NT2/D1 (cell line): ENCODE data around the gene CYFIP2.

Source experiments
- DNase-seq: peaks from one replicate; pipeline ENCODE4 v3.0.0-alpha.2; 2011; ENCODE audit warnings: low read depth, low spot score
- H3K27me3 ChIP-seq: 2 replicates; pipeline ENCODE4 v1.6.0; 2011; ENCODE audit warnings: mild to moderate bottlenecking; ENCODE audit not compliant: insufficient read length, insufficient read depth
- H3K36me3 ChIP-seq: 2 replicates; pipeline ENCODE4 v1.6.1; 2011; ENCODE audit warnings: mild to moderate bottlenecking, low read length, mixed read lengths; ENCODE audit not compliant: insufficient read depth, insufficient read length
- H3K4me1 ChIP-seq: 2 replicates; pipeline ENCODE4 v1.5.1; 2011; ENCODE audit not compliant: insufficient read depth, insufficient read length
- H3K4me3 ChIP-seq: 2 replicates; pipeline ENCODE4 v1.5.1; 2011; ENCODE audit warnings: low read depth; ENCODE audit not compliant: insufficient read length
- H3K9ac ChIP-seq: 2 replicates; pipeline ENCODE4 v1.6.0; 2011; ENCODE audit warnings: low read depth; ENCODE audit not compliant: insufficient read length
- H3K9me3 ChIP-seq: 2 replicates; pipeline ENCODE4 v1.5.1; 2011; ENCODE audit warnings: mild to moderate bottlenecking, low read length; ENCODE audit not compliant: insufficient read depth
- SUZ12 ChIP-seq: IDR thresholded peaks from 2 replicates; pipeline ENCODE4 v1.6.1; 2011; ENCODE audit not compliant: insufficient read length, insufficient read depth; ENCODE audit errors: extremely low read depth
- YY1 ChIP-seq: IDR thresholded peaks from 2 replicates; pipeline ENCODE4 v1.6.1; 2011; ENCODE audit not compliant: insufficient read length, insufficient read depth
- ZNF274 ChIP-seq: IDR thresholded peaks from 2 replicates; pipeline ENCODE4 v1.6.1; 2011; ENCODE audit warnings: mild to moderate bottlenecking, low read depth, low read length

CYFIP2 gene

GRCh38 chr5:157356576-157356975 lies 90.7 kb downstream of the CYFIP2 start:
- Histone ChIP-seq H3K4me1 (no peaks in the 10 kb centered on the region), H3K9ac (no peak overlapping the region), H3K4me3 (no peak overlapping the region), H3K9me3 (no peaks in the 10 kb centered on the region), H3K27me3 (no peaks in the 10 kb centered on the region), H3K36me3 (peaks cover 6% of the 10 kb centered on the region)
- TF ChIP-seq ZNF274 (no peak), YY1 (no peak), SUZ12 (no peak)
- DNase-seq = no peak

- no peak for DNase-seq
- no peaks in the 10 kb centered on the region for H3K27me3 ChIP-seq
- H3K9ac ChIP-seq = no peak overlapping the region
- H3K9me3 ChIP-seq = no peaks in the 10 kb centered on the region
- peaks cover 4% of the 10 kb centered on the region for H3K36me3 ChIP-seq
- TF ChIP-seq YY1 (no peak), SUZ12 (no peak), ZNF274 (no peak)
- no peak overlapping the region for H3K4me3 ChIP-seq
- no peaks in the 10 kb centered on the region for H3K4me1 ChIP-seq
These were observed 91.9 kb downstream of the CYFIP2 start for GRCh38 chr5:157357823-157358222.

GRCh38 chr5:157358871-157359270 lies 92.9 kb downstream of the CYFIP2 start:
- Histone ChIP-seq H3K9me3 (no peaks in the 10 kb centered on the region), H3K36me3 (peaks cover 4% of the 10 kb centered on the region), H3K27me3 (no peaks in the 10 kb centered on the region), H3K4me3 (no peak overlapping the region), H3K9ac (no peak overlapping the region), H3K4me1 (peaks cover 3% of the 10 kb centered on the region)
- DNase-seq = no peak
- TF ChIP-seq ZNF274 (no peak), SUZ12 (no peak), YY1 (no peak)

GRCh38 chr5:157359356-157360055 lies 93.6 kb downstream of the CYFIP2 start:
- no peaks in the 10 kb centered on the region for H3K27me3 ChIP-seq
- H3K4me3 ChIP-seq = no peak overlapping the region
- no peak for DNase-seq
- no peak for TF ChIP-seq YY1
- no peak for TF ChIP-seq ZNF274
- TF ChIP-seq SUZ12 = no peak
- H3K4me1 ChIP-seq = peaks cover 3% of the 10 kb centered on the region
- H3K36me3 ChIP-seq = peaks cover 4% of the 10 kb centered on the region
- no peaks in the 10 kb centered on the region for H3K9me3 ChIP-seq
- H3K9ac ChIP-seq = no peak overlapping the region

GRCh38 chr5:157362012-157362411 lies 96.1 kb downstream of the CYFIP2 start:
- Histone ChIP-seq H3K4me1 (peaks cover 3% of the 10 kb centered on the region), H3K27me3 (no peaks in the 10 kb centered on the region), H3K4me3 (no peak overlapping the region), H3K9ac (no peak overlapping the region), H3K9me3 (no peaks in the 10 kb centered on the region), H3K36me3 (peaks cover 4% of the 10 kb centered on the region)
- TF ChIP-seq ZNF274 (no peak), SUZ12 (no peak), YY1 (no peak)
- no peak for DNase-seq

- Histone ChIP-seq H3K36me3 (peaks cover 4% of the 10 kb centered on the region), H3K9ac (no peak overlapping the region), H3K4me3 (no peak overlapping the region), H3K27me3 (no peaks in the 10 kb centered on the region), H3K9me3 (no peaks in the 10 kb centered on the region), H3K4me1 (peaks cover 3% of the 10 kb centered on the region)
- no peak for DNase-seq
- no peak for TF ChIP-seq ZNF274
- no peak for TF ChIP-seq YY1
- TF ChIP-seq SUZ12 = no peak
These were observed 96.6 kb downstream of the CYFIP2 start for GRCh38 chr5:157362502-157362901.

- Histone ChIP-seq H3K4me3 (no peak overlapping the region), H3K4me1 (peaks cover 3% of the 10 kb centered on the region), H3K27me3 (no peaks in the 10 kb centered on the region), H3K36me3 (peaks cover 4% of the 10 kb centered on the region), H3K9me3 (no peaks in the 10 kb centered on the region), H3K9ac (no peak overlapping the region)
- DNase-seq = no peak
- no peak for TF ChIP-seq YY1
- no peak for TF ChIP-seq SUZ12
- no peak for TF ChIP-seq ZNF274
These were observed 97.1 kb downstream of the CYFIP2 start for GRCh38 chr5:157362982-157363381.

- TF ChIP-seq SUZ12 (no peak), YY1 (no peak), ZNF274 (no peak)
- no peak overlapping the region for H3K9ac ChIP-seq
- no peak for DNase-seq
- peaks cover 4% of the 10 kb centered on the region for H3K36me3 ChIP-seq
- no peaks in the 10 kb centered on the region for H3K9me3 ChIP-seq
- no peak overlapping the region for H3K4me3 ChIP-seq
- no peaks in the 10 kb centered on the region for H3K27me3 ChIP-seq
- peaks cover 3% of the 10 kb centered on the region for H3K4me1 ChIP-seq
These were observed 99.8 kb downstream of the CYFIP2 start for GRCh38 chr5:157365732-157366131.
